HG02623 (cell line): ENCODE measurements around the gene S100A4.
"Not testable (repeated sequence)": the region's sequence is repeated elsewhere in the genome, so short reads cannot be mapped to it uniquely, and the experiment has no call there.

Experiments used
- ATAC-seq: cut with Tn5 transposase; IDR thresholded peaks from one replicate; pipeline ENCODE4 v1.9.1; 2021; ENCODE audit warnings: moderate library complexity; ENCODE audit not compliant: unreplicated experiment

S100A4 gene

GRCh38 chr1:153545067-153546055 is at the start of gene S100A4:
TSS of gene S100A4 (minus strand) at chr1:153545806. CDS start at chr1:153544794, 1,012 bp downstream.
- no peak for ATAC-seq

- ATAC-seq = no peak
Measured at GRCh38 chr1:153592748-153593147, 47.1 kb upstream of the S100A4 start.

- ATAC-seq = no peak
Measured at GRCh38 chr1:153588482-153588881, 42.9 kb upstream of the S100A4 start.

- ATAC-seq = not testable (repeated sequence)
Measured at GRCh38 chr1:153588033-153588432, 42.4 kb upstream of the S100A4 start.

GRCh38 chr1:153587314-153587713 is 41.7 kb upstream of the S100A4 start:
- ATAC-seq = no peak

GRCh38 chr1:153586347-153586746 is 40.7 kb upstream of the S100A4 start:
- no peak for ATAC-seq

GRCh38 chr1:153585006-153585405 is 39.4 kb upstream of the S100A4 start:
- no peak for ATAC-seq

GRCh38 chr1:153583976-153584375 is 38.4 kb upstream of the S100A4 start:
- ATAC-seq = no peak

- ATAC-seq = not testable (repeated sequence)
Measured at GRCh38 chr1:153583514-153583913, 37.9 kb upstream of the S100A4 start.

GRCh38 chr1:153582836-153583235 is 37.2 kb upstream of the S100A4 start:
- not testable (repeated sequence) for ATAC-seq

- no peak for ATAC-seq
Measured at GRCh38 chr1:153578936-153579335, 33.3 kb upstream of the S100A4 start.

- ATAC-seq = no peak
Measured at GRCh38 chr1:153578490-153578889, 32.9 kb upstream of the S100A4 start.

- no peak for ATAC-seq
Measured at GRCh38 chr1:153577624-153578051, 32.0 kb upstream of the S100A4 start.

- no peak for ATAC-seq
Measured at GRCh38 chr1:153577138-153577537, 31.5 kb upstream of the S100A4 start.

- not testable (repeated sequence) for ATAC-seq
Measured at GRCh38 chr1:153575497-153575896, 29.9 kb upstream of the S100A4 start.

- ATAC-seq = not testable (repeated sequence)
Measured at GRCh38 chr1:153575081-153575491, 29.5 kb upstream of the S100A4 start.

- ATAC-seq = no peak
Measured at GRCh38 chr1:153573351-153573750, 27.7 kb upstream of the S100A4 start.

GRCh38 chr1:153572569-153573015 is 27.0 kb upstream of the S100A4 start:
- peak; percentile 64 for ATAC-seq

- no peak for ATAC-seq
Measured at GRCh38 chr1:153571706-153572105, 26.1 kb upstream of the S100A4 start.

GRCh38 chr1:153570874-153571273 is 25.3 kb upstream of the S100A4 start:
- no peak for ATAC-seq

GRCh38 chr1:153569465-153569864 is 23.9 kb upstream of the S100A4 start:
- ATAC-seq = no peak
